ENCODE data around the gene ZFAND5.

ZFAND5 gene

DNA sequence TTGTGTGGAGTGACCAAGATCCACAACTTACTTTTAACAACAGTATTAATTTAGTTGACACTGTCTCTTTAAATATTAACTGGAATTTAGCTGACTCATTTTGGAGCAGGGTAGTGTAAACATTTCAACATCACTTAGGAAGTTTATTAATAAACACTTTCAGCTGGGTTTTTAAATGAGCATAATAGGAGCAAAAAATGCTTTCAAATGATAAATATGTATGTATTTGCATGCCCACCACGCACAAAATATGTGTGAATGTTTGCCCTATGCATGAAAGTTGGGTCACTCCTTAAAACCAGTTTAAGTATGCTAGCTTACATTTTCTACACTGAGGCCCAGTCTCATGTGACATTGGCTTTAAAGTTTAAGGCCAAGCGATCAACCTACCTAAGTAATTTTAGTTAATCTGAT, 2.9 kb downstream of the ZFAND5 start:
- H3K27ac ChIP-seq = peak overlapping the region; percentile 99
- no peak for TF ChIP-seq CTCF (conservative IDR thresholded peaks at IDR 0.05)

DNA sequence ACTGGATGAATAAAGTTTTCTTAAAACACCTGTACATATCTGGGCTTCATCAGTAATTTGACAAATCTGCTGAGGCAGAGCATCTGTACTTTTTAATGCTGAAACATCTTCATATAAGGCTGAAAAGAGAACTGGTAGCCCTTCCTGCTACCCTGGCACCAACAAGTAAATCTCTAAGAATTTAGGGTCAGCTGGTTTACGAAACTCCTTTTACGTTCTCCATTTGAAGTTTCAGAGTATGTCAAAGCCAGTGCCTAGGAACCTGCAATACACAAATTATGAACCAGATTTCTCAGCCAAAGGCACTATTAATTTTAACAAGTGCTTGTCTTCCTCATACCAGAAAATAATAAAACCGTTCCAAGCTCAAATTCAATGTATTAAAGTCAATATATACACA, 3.8 kb downstream of the ZFAND5 start:
- peak overlapping the region; percentile 99 for H3K27ac ChIP-seq
- no peak for TF ChIP-seq CTCF (conservative IDR thresholded peaks at IDR 0.05)

DNA sequence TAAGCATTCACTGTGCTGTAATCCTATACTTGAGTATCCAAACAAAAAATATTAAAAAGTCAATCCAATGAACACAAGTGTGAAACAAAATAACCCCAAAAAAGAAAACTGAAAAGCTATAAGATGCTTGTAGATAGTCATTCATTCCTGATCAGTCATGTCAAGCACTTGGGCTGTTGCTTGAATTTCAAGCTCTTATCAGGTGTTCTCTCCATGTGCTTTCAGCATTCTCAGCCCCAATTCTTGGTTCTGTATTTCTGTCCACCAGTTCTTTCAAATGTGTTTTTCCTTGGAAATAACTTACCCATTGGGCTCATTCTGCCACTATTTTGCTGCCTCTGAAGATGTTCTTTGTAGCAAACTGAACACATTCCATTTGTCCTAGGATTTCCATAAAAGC, 4.7 kb downstream of the ZFAND5 start:
- peak overlapping the region; percentile 99; the same call in 1 of the 2 replicates for H3K27ac ChIP-seq
- no peak for TF ChIP-seq CTCF (conservative IDR thresholded peaks at IDR 0.05)

DNA sequence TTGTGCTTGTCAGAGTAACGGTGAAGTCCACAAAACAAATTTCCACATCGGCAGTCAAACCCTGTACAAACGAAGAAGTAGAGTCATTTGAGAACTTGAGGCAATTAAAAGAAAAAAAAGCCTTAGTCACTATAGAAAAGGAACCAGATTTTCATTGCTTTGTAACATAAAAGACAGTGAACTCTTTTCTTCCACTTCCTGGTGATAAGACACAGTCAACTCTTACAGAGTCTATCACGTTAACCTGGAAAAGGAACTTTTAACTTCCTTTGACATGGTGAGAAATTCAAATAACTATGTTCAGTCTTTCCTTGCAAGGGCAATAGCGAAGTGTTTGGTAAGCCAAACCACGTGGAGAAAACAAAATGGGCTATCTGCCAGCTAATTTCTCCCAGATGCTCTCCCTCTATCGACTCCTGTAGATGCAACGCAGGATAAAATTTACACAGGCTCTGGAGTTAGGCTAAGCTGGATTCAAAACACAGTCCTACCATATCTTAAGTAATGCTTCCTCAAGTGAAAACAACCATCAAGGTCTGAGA, 8.9 kb downstream of the ZFAND5 start:
- TF ChIP-seq CTCF (conservative IDR thresholded peaks at IDR 0.05) = no peak
- H3K27ac ChIP-seq = no peak overlapping the region

DNA sequence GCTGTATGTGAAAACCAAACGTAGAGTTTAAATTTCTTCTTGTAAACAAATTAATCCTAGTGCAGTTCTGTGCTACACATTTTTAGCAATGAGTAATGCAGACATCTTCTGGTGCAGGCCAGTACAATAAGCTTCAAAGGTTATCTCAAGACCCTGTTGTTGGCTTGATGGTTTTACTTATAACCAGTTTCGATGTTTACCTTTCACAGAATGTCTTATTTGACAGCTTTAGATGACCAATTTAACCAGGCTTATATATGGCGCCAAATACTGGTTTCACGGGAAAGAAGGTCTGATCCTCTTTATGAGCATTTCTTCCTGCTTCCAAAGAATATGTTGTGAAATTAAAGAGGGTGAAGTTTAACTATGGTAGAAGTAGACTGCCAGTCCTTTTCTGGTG, 9.9 kb downstream of the ZFAND5 start:
- TF ChIP-seq CTCF (conservative IDR thresholded peaks at IDR 0.05) = no peak

DNA sequence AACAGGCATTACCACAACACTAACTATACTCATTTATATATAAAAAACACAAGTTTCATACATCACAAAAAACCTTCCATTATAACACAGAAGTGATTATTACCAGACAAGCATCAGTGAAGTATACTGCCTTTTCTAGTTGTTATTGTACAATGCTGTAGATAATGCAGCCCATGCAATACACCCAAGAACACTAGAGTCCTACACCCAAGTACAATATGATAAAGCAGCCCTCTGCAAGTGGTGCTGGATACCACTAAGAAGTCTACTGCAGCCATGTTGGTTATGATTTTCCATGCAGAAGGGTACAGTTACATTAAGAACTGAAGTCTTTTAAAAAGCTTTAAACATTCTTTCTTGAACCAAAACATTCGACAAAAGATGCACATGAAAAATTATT, 10.3 kb downstream of the ZFAND5 start:
- no peak for TF ChIP-seq CTCF (conservative IDR thresholded peaks at IDR 0.05)
- no peak overlapping the region for H3K27ac ChIP-seq

More for the DNA sequence above, 9.9 kb downstream of the ZFAND5 start:
- H3K27ac ChIP-seq = no peak overlapping the region

DNA sequence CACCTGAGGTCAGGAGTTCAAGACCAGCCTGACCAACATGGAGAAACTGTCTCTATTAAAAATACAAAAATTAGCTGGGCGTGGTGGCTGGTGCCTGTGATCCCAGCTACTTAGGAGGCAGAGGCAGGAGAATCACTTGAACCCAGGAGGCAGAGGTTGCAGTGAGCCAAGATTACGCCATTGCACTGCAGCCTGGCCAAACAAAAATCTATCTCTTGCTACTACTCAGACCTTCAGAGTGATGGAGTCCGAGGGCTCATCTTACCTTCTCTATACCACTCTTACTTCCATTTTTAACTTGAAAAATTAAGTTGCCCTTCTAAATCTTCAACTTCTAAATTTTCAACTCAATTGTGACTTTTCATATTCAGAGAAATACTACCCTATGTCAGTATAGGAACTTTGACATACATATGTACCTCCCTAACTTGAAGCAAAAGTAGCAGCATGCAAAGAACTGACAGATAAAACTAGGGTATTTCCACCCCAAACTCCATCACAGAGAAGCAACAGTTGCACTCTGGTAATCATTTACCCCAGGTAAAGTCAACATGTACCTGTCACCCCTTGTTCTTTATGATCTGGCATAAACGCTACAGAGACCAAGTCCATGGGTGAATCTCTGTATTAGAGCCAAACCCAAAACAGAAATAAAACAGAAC, 11.4 kb downstream of the ZFAND5 start:
- no peak for TF ChIP-seq CTCF (conservative IDR thresholded peaks at IDR 0.05)
- no peak overlapping the region for H3K27ac ChIP-seq
